ENCODE data around the gene GABBR2. TPM values are rescaled to one million over a fixed set of nuclear protein-coding genes. Genes with fewer than 3 reads are reported as not detected.

The GABBR2 gene
- total RNA-seq, 2 experiments from 2014 or later, result not detected

DNA sequence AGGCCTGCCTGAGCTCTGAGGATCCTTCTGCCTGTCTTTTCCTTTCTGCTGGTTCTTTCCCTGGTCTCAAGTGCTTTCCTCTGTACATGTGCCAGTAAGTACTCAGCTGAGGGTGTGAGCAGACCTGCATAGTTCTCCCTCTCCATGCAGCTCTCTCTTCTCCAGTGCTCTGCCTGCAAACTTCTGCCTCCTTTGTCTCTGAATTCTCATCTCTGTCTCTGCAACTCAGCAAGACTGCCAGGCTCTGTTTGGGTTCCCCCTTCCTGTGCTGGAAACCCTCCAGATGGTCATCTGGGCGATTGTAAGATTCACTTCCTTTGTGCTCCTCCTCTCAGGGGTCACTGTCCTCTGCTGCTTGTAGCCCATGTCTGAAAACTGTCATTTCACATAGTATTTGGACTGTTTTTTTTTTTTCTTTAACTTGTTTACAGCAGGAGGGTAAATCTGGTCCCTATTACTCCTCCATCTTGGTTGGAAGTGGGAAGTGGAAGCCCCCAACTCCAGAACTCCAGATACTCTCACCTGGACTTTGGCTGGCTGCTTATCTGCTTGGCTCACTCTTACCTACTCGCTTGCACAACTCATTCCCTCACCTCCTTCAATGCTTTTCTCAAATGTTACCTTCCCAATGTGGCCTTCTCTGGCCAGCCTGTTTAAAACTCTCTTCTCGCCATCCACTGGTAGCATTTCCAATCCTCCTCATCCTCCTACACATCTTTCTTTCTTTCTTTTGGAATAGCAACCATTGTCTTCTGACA is 278.0 kb downstream of the GABBR2 start:
- no peak for DNase-seq (ENCODE audit: low spot score)
- CTCF ChIA-PET (ENCODE audit: unreplicated experiment), result no interaction called here
- intact Hi-C loops (cut with micrococcal nuclease; ENCODE audit: unreplicated experiment), result loop anchor here (10.0 kb wide), 1 partner anchor 1636 kb away; no protein-coding TSS in a partner anchor
- TF ChIP-seq EZH2phosphoT487 (IDR thresholded peaks at IDR 0.05; ENCODE audit: borderline replicate concordance, low read depth, low read length), result no peak
- TF ChIP-seq, protein P1, sequence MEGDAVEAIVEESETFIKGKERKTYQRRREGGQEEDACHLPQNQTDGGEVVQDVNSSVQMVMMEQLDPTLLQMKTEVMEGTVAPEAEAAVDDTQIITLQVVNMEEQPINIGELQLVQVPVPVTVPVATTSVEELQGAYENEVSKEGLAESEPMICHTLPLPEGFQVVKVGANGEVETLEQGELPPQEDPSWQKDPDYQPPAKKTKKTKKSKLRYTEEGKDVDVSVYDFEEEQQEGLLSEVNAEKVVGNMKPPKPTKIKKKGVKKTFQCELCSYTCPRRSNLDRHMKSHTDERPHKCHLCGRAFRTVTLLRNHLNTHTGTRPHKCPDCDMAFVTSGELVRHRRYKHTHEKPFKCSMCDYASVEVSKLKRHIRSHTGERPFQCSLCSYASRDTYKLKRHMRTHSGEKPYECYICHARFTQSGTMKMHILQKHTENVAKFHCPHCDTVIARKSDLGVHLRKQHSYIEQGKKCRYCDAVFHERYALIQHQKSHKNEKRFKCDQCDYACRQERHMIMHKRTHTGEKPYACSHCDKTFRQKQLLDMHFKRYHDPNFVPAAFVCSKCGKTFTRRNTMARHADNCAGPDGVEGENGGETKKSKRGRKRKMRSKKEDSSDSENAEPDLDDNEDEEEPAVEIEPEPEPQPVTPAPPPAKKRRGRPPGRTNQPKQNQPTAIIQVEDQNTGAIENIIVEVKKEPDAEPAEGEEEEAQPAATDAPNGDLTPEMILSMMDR (conservative IDR thresholded peaks at IDR 0.05; ENCODE audit: low read length), result no peak
- H2AFZ ChIP-seq (ENCODE audit: low read length), result no peak overlapping the region
- no peak overlapping the region for H3K4me2 ChIP-seq (ENCODE audit: low read length)
- H3K36me3 ChIP-seq (ENCODE audit: insufficient read depth, low read length), result no peaks in the 10 kb centered on the region
- H3K9me3 ChIP-seq (ENCODE audit: low read length), result no peaks in the 10 kb centered on the region
- H3K4me3 ChIP-seq (ENCODE audit: low read depth, low read length, poor library complexity, severe bottlenecking), result no peak overlapping the region
- H3K79me2 ChIP-seq (ENCODE audit: insufficient read depth, low read depth, low read length), result no peaks in the 10 kb centered on the region
- no peaks in the 10 kb centered on the region for H4K20me1 ChIP-seq (ENCODE audit: insufficient read depth, low read length)
- no peaks in the 10 kb centered on the region for H3K9me2 ChIP-seq (ENCODE audit: insufficient read depth, low read length)
- POLR2A ChIA-PET, result interaction anchor here (0.6 kb wide), 1 partner anchor 89 kb away, joined by 3 read pairs; no protein-coding TSS in a partner anchor
- H3K27ac ChIP-seq (ENCODE audit: low read depth, low read length, poor library complexity, severe bottlenecking), result no peak overlapping the region
- BruUV-seq (replicated peaks), result no TSS peak
- H3K4me1 ChIP-seq (ENCODE audit: insufficient read depth, low read length, poor library complexity, severe bottlenecking), result no peaks in the 10 kb centered on the region

DNA sequence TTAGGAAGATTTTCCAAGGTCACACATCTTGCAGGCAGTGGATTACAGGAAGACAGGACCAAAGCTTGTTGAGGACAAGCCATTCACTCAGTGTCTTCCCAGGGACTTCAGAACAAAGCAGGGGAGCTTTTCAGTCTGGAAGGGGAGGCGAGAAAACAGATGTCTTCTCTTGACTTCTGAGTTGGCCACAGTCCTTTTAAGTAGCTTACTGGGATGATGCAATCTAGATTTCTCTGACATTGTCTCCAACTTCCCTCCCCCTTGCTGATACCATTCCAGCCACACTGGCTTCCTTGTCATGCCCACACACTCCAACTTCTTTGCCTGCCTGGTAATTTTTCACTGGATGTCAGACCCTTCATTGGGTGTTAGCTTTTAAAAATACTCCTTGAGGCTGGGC is 279.1 kb downstream of the GABBR2 start:
- no peak overlapping the region for H3K4me3 ChIP-seq (ENCODE audit: low read depth, low read length, poor library complexity, severe bottlenecking)
- no peak for DNase-seq (ENCODE audit: low spot score)
- H3K27ac ChIP-seq (ENCODE audit: low read depth, low read length, poor library complexity, severe bottlenecking), result no peak overlapping the region
- ChIA-PET POLR2A (interaction anchor here (1.3 kb wide), 1 partner anchor 11 kb away, joined by 4 read pairs; no protein-coding TSS in a partner anchor), CTCF (ENCODE audit: unreplicated experiment) (no interaction called here)
- no peak for TF ChIP-seq EZH2phosphoT487 (IDR thresholded peaks at IDR 0.05; ENCODE audit: borderline replicate concordance, low read depth, low read length)
- TF ChIP-seq, protein P1 (conservative IDR thresholded peaks at IDR 0.05; ENCODE audit: low read length), result no peak
- no peaks in the 10 kb centered on the region for H3K9me2 ChIP-seq (ENCODE audit: insufficient read depth, low read length)
- no peak overlapping the region for H3K4me2 ChIP-seq (ENCODE audit: low read length)
- H3K9me3 ChIP-seq (ENCODE audit: low read length), result no peaks in the 10 kb centered on the region
- H2AFZ ChIP-seq (ENCODE audit: low read length), result no peak overlapping the region
- no peaks in the 10 kb centered on the region for H3K79me2 ChIP-seq (ENCODE audit: insufficient read depth, low read depth, low read length)
- intact Hi-C loops (cut with micrococcal nuclease; ENCODE audit: unreplicated experiment), result loop anchor here (10.0 kb wide), 1 partner anchor 1635 kb away; no protein-coding TSS in a partner anchor
- H3K36me3 ChIP-seq (ENCODE audit: insufficient read depth, low read length), result no peaks in the 10 kb centered on the region
- no peaks in the 10 kb centered on the region for H4K20me1 ChIP-seq (ENCODE audit: insufficient read depth, low read length)
- H3K4me1 ChIP-seq (ENCODE audit: insufficient read depth, low read length, poor library complexity, severe bottlenecking), result no peaks in the 10 kb centered on the region
- BruUV-seq (replicated peaks), result no TSS peak

DNA sequence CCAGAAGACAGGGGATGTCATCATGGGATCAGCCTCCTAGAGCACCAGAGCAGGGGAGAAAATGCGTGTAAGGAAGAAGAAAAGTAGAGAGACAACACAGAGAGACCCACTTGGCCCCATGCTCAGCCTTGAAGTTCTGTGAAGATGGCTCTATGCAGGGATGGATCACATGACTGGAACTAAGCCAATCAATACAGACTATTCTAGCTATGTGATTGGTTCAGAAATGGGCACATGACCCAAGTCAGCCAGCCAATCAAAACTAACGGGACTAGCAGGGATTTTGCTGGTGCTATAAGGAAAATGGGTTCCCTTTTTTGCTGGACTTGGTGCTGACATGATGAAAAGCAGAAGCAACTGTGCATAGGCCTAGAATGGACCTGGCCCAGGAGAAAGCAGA is 280.3 kb downstream of the GABBR2 start:
- Histone ChIP-seq H3K9me2 (ENCODE audit: insufficient read depth, low read length) (no peaks in the 10 kb centered on the region), H3K4me3 (ENCODE audit: low read depth, low read length, poor library complexity, severe bottlenecking) (no peak overlapping the region), H2AFZ (ENCODE audit: low read length) (no peak overlapping the region), H3K9me3 (ENCODE audit: low read length) (no peaks in the 10 kb centered on the region), H3K4me1 (ENCODE audit: insufficient read depth, low read length, poor library complexity, severe bottlenecking) (no peaks in the 10 kb centered on the region), H3K4me2 (ENCODE audit: low read length) (no peak overlapping the region), H3K36me3 (ENCODE audit: insufficient read depth, low read length) (no peaks in the 10 kb centered on the region), H3K27ac (ENCODE audit: low read depth, low read length, poor library complexity, severe bottlenecking) (no peak overlapping the region), H4K20me1 (ENCODE audit: insufficient read depth, low read length) (no peaks in the 10 kb centered on the region), H3K79me2 (ENCODE audit: insufficient read depth, low read depth, low read length) (no peaks in the 10 kb centered on the region)
- intact Hi-C loops (cut with micrococcal nuclease; ENCODE audit: unreplicated experiment), result no loop called here
- no peak for DNase-seq (ENCODE audit: low spot score)
- POLR2A ChIA-PET, result interaction anchor here (1.3 kb wide), 1 partner anchor 13 kb away, joined by 4 read pairs; no protein-coding TSS in a partner anchor
- no peak for TF ChIP-seq EZH2phosphoT487 (IDR thresholded peaks at IDR 0.05; ENCODE audit: borderline replicate concordance, low read depth, low read length)
- TF ChIP-seq, protein P1 (conservative IDR thresholded peaks at IDR 0.05; ENCODE audit: low read length), result no peak
- CTCF ChIA-PET (ENCODE audit: unreplicated experiment), result no interaction called here
- no TSS peak for BruUV-seq (replicated peaks)
